Liver (tissue), 9 donors: Measurements from ENCODE around the gene SLC30A1. TPM values are rescaled to one million over a fixed set of nuclear protein-coding genes. Genes with fewer than 3 reads are reported as not detected.

Source experiments
- DNase-seq: peaks from one replicate; pipeline ENCODE4 v3.0.0-alpha.2; 2017; ENCODE audit warnings: low spot score
- H3K27ac ChIP-seq, 2 donors: one replicate each; pipeline ENCODE4 v1.7.0; 2013; ENCODE audit warnings: inconsistent platforms in 2 of 2, low read length in 2 of 2, control low read depth in 1 of 2, low read depth in 1 of 2, mild to moderate bottlenecking in 1 of 2
- H3K27me3 ChIP-seq, 4 donors: one replicate each; pipeline versions ENCODE4 v1.6.1 to v1.7.0; 2013; ENCODE audit warnings: low read length in 3 of 4, inconsistent platforms in 1 of 4, mild to moderate bottlenecking in 1 of 4, moderate library complexity in 1 of 4; ENCODE audit not compliant: control insufficient read depth in 4 of 4, insufficient read depth in 4 of 4
- H3K36me3 ChIP-seq, 4 donors: one replicate each; pipeline versions ENCODE4 v1.6.1 to v1.7.0; 2013; ENCODE audit warnings: low read length in 3 of 4, mild to moderate bottlenecking in 3 of 4, low read depth in 1 of 4, moderate library complexity in 1 of 4; ENCODE audit not compliant: control insufficient read depth in 4 of 4, insufficient read depth in 3 of 4
- H3K4me1 ChIP-seq, 4 donors: one replicate each; pipeline versions ENCODE4 v1.6.1 to v1.7.0; 2013; ENCODE audit warnings: low read length in 3 of 4, mild to moderate bottlenecking in 3 of 4, moderate library complexity in 1 of 4; ENCODE audit not compliant: control insufficient read depth in 4 of 4, insufficient read depth in 4 of 4
- H3K4me3 ChIP-seq, 3 donors: one replicate each; pipeline versions ENCODE4 v1.6.1 to v1.7.0; 2013; ENCODE audit warnings: low read length in 3 of 3, control low read depth in 1 of 3, low read depth in 1 of 3, mild to moderate bottlenecking in 1 of 3
- H3K9ac ChIP-seq, 2 donors: one replicate each; pipeline ENCODE4 v1.7.0; 2013; ENCODE audit warnings: low read length in 2 of 2, mild to moderate bottlenecking in 2 of 2, moderate library complexity in 2 of 2, control low read depth in 1 of 2, low read depth in 1 of 2
- H3K9me3 ChIP-seq, 4 donors: one replicate each; pipeline versions ENCODE4 v1.6.1 to v1.7.0; 2013; ENCODE audit warnings: low read length in 3 of 4; ENCODE audit not compliant: control insufficient read depth in 4 of 4
- EGR1 ChIP-seq, 2 donors: IDR thresholded peaks; 2 replicates each; pipeline ENCODE4 v1.6.1; 2016 to 2018; ENCODE audit warnings: antibody characterized with exemption in 2 of 2, low read depth in 2 of 2
- FOXA1 ChIP-seq: IDR thresholded peaks from 2 replicates; pipeline ENCODE4 v1.6.1; 2016; ENCODE audit warnings: antibody characterized with exemption
- FOXA2 ChIP-seq: IDR thresholded peaks from 2 replicates; pipeline ENCODE4 v1.6.1; 2016; ENCODE audit warnings: antibody characterized with exemption
- GABPA ChIP-seq, 2 donors: IDR thresholded peaks in 1 of 2; conservative IDR thresholded peaks in 1 of 2; 2 replicates each; pipeline ENCODE4 v1.6.1; 2016; ENCODE audit warnings: antibody characterized with exemption in 2 of 2, mild to moderate bottlenecking in 1 of 2, moderate library complexity in 1 of 2
- HNF4A ChIP-seq, 2 donors: conservative IDR thresholded peaks; 2 replicates each; pipeline ENCODE4 v1.6.1; 2016; ENCODE audit warnings: antibody characterized with exemption in 2 of 2, mild to moderate bottlenecking in 2 of 2
- HNF4G ChIP-seq: IDR thresholded peaks from 2 replicates; pipeline ENCODE4 v1.6.1; 2016; ENCODE audit warnings: antibody characterized with exemption
- JUND ChIP-seq, 2 donors: IDR thresholded peaks; 2 replicates each; pipeline ENCODE4 v1.6.1; 2016; ENCODE audit warnings: antibody characterized with exemption in 2 of 2
- NR2F2 ChIP-seq: IDR thresholded peaks from 2 replicates; pipeline ENCODE4 v1.6.1; 2016; ENCODE audit warnings: antibody characterized with exemption
- RAD21 ChIP-seq, 2 donors: IDR thresholded peaks; 2 replicates each; pipeline ENCODE4 v1.6.1; 2016; ENCODE audit warnings: antibody characterized with exemption in 2 of 2, mild to moderate bottlenecking in 2 of 2
- RXRA ChIP-seq, 2 donors: IDR thresholded peaks; 2 replicates each; pipeline ENCODE4 v1.6.1; 2017 to 2018; ENCODE audit warnings: antibody characterized with exemption in 2 of 2, mild to moderate bottlenecking in 1 of 2
- SP1 ChIP-seq: IDR thresholded peaks from 2 replicates; pipeline ENCODE4 v1.6.1; 2018; ENCODE audit warnings: antibody characterized with exemption, mild to moderate bottlenecking
- TAF1 ChIP-seq: conservative IDR thresholded peaks from 2 replicates; pipeline ENCODE4 v1.6.1; 2016; ENCODE audit warnings: antibody characterized with exemption, mild to moderate bottlenecking
- YY1 ChIP-seq: IDR thresholded peaks from 2 replicates; pipeline ENCODE4 v1.6.1; 2016; ENCODE audit warnings: antibody characterized with exemption, mild to moderate bottlenecking
- WGBS: extraction: QIAGEN DNeasy Blood & Tissue Kit; methylation state at CpG from one replicate; pipeline ENCODE4 v1.1.7; 2013; 5-methylcytosine and 5-hydroxymethylcytosine counted together
- polyA plus RNA-seq, 2 donors: library from polyadenylated mRNA; stranded (reverse) in 1 of 2; unstranded in 1 of 2; fragments of 200-250 nt in 1 of 2; fragments of >200 nt in 1 of 2; fragmentation: Nextera tagmentation in 1 of 2; extraction: Ambion mirVana in 1 of 2; gene quantifications; one replicate each; pipeline versions ENCODE4 v1.2.1 to v1.2.3, GENCODE V29; 2013 to 2015
- total RNA-seq, 2 donors: library from RNA; depleted of rRNA; stranded (reverse); fragments of >200 nt; gene quantifications; one replicate each; pipeline ENCODE4 v1.2.3, GENCODE V29; 2014
- TF ChIP-seq, protein P1 (sequence below): IDR thresholded peaks from 2 replicates; pipeline ENCODE4 v1.6.1; 2016; ENCODE audit warnings: antibody characterized with exemption
- TF ChIP-seq, protein P2 (sequence below): IDR thresholded peaks from 2 replicates; pipeline ENCODE4 v1.6.1; 2016; ENCODE audit warnings: antibody characterized with exemption
- TF ChIP-seq, protein P3 (sequence below): IDR thresholded peaks from 2 replicates; pipeline ENCODE4 v1.6.1; 2016; ENCODE audit warnings: antibody characterized with exemption
- TF ChIP-seq, protein P4 (sequence below): fragments of 150-350 bp; IDR thresholded peaks from 2 replicates; pipeline ENCODE4 v1.5.1; 2017; ENCODE audit warnings: improper control_type of control experiment, low read depth, low read length; ENCODE audit not compliant: missing input control
- TF ChIP-seq, protein P5 (sequence below): IDR thresholded peaks from 2 replicates; pipeline ENCODE4 v1.6.1; 2016; ENCODE audit warnings: antibody characterized with exemption, mild to moderate bottlenecking
- donor health status: healthy.
- donor health status: healthy.
- donor health status: healthy.
- donor health status: healthy.
- donor health status: healthy.

Gene SLC30A1
- total and polyA plus RNA-seq, 4 donors, result 14.9 to 83.3 (median 39.4) TPM

DNA sequence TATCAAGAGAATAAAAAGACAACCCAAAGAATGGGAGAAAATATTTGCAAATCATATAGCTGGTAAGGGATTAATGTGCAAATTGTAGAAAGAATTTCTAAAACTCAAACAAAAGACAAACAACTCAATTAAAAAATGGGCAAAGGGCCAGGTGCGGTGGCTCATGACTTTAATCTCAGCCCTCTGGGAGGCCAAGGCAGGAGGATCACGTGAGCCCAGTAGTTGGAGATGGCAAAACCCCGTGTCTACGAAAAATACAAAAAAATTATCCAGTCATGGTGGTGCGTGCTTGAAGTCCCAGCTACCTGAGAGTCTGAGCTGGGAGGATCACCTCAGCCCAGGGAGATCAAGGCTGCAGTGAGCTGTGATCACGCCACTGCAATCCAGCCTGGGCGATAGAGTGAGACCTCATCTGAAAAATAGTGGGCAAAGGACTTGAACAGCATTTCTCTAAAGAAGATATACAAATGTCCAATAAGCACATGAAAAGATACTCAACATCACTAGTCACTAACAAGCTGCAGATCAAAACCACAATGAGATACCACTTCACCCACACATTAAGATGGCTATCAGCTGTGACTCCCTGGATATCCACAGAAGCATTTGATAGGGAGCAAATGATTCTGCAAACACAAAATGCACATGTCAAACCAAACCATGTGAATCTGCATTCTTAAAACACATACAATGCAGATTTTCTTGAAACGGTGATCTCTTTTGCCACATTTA lies 20.9 kb downstream of the SLC30A1 start:
- Histone ChIP-seq H3K4me1 (no peaks in the 10 kb centered on the region), H3K9ac (no peak overlapping the region), H3K9me3 (no peaks in the 10 kb centered on the region), H3K36me3 (no peaks in the 10 kb centered on the region), H3K4me3 (no peak overlapping the region), H3K27ac (no peak overlapping the region), H3K27me3 (no peaks in the 10 kb centered on the region)
- TF ChIP-seq RAD21 (IDR thresholded peaks at IDR 0.05) (no peak), YY1 (no peak), NR2F2 (no peak), TAF1 (no peak), GABPA (IDR thresholded peaks at IDR 0.05 in 1 of 2, conservative IDR thresholded peaks at IDR 0.05 in 1 of 2) (no peak), HNF4A (conservative IDR thresholded peaks at IDR 0.05) (no peak), JUND (IDR thresholded peaks at IDR 0.05) (no peak), RXRA (IDR thresholded peaks at IDR 0.05) (no peak), SP1 (no peak)
- TF ChIP-seq, protein P1, sequence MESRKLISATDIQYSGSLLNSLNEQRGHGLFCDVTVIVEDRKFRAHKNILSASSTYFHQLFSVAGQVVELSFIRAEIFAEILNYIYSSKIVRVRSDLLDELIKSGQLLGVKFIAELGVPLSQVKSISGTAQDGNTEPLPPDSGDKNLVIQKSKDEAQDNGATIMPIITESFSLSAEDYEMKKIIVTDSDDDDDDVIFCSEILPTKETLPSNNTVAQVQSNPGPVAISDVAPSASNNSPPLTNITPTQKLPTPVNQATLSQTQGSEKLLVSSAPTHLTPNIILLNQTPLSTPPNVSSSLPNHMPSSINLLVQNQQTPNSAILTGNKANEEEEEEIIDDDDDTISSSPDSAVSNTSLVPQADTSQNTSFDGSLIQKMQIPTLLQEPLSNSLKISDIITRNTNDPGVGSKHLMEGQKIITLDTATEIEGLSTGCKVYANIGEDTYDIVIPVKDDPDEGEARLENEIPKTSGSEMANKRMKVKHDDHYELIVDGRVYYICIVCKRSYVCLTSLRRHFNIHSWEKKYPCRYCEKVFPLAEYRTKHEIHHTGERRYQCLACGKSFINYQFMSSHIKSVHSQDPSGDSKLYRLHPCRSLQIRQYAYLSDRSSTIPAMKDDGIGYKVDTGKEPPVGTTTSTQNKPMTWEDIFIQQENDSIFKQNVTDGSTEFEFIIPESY, result no peak
- TF ChIP-seq, protein P2, sequence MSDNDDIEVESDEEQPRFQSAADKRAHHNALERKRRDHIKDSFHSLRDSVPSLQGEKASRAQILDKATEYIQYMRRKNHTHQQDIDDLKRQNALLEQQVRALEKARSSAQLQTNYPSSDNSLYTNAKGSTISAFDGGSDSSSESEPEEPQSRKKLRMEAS, result no peak
- TF ChIP-seq, protein P3, sequence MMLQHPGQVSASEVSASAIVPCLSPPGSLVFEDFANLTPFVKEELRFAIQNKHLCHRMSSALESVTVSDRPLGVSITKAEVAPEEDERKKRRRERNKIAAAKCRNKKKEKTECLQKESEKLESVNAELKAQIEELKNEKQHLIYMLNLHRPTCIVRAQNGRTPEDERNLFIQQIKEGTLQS, result no peak
- DNase-seq, result no peak
- WGBS, result 93% methylated on average over 8 of the region's 8 CpGs

DNA sequence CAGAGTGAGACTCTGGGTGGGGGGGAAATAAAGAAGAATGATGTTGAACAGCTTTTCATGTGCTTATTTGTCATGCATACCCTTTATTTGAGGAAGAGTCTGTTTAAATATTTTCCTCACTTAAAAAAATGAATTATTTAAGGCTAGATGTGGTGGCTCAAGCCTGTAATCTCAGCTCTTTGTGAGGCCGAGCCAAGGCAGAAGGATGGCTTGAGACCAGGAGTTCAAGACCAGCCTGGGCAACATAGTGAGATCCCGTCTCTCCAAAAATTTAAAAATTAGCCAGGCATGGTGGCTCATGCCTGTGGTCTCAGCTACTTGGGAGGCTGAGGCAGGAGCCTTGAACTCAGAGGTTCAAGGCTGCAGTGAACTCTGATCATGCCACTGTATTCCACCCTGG lies 25.4 kb downstream of the SLC30A1 start:
- DNase-seq, result no peak
- Histone ChIP-seq H3K4me3 (no peak overlapping the region), H3K27me3 (no peaks in the 10 kb centered on the region), H3K9ac (no peak overlapping the region), H3K27ac (no peak overlapping the region), H3K36me3 (no peaks in the 10 kb centered on the region), H3K9me3 (no peaks in the 10 kb centered on the region), H3K4me1 (no peaks in the 10 kb centered on the region)
- 94% methylated on average over 2 of the region's 2 CpGs for WGBS
- TF ChIP-seq, protein P2, result no peak
- no peak for TF ChIP-seq TAF1
- TF ChIP-seq, protein P4, sequence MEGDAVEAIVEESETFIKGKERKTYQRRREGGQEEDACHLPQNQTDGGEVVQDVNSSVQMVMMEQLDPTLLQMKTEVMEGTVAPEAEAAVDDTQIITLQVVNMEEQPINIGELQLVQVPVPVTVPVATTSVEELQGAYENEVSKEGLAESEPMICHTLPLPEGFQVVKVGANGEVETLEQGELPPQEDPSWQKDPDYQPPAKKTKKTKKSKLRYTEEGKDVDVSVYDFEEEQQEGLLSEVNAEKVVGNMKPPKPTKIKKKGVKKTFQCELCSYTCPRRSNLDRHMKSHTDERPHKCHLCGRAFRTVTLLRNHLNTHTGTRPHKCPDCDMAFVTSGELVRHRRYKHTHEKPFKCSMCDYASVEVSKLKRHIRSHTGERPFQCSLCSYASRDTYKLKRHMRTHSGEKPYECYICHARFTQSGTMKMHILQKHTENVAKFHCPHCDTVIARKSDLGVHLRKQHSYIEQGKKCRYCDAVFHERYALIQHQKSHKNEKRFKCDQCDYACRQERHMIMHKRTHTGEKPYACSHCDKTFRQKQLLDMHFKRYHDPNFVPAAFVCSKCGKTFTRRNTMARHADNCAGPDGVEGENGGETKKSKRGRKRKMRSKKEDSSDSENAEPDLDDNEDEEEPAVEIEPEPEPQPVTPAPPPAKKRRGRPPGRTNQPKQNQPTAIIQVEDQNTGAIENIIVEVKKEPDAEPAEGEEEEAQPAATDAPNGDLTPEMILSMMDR, result no peak
- TF ChIP-seq, protein P1, result no peak
- TF ChIP-seq YY1, result no peak
- no peak for TF ChIP-seq NR2F2
- TF ChIP-seq, protein P5, sequence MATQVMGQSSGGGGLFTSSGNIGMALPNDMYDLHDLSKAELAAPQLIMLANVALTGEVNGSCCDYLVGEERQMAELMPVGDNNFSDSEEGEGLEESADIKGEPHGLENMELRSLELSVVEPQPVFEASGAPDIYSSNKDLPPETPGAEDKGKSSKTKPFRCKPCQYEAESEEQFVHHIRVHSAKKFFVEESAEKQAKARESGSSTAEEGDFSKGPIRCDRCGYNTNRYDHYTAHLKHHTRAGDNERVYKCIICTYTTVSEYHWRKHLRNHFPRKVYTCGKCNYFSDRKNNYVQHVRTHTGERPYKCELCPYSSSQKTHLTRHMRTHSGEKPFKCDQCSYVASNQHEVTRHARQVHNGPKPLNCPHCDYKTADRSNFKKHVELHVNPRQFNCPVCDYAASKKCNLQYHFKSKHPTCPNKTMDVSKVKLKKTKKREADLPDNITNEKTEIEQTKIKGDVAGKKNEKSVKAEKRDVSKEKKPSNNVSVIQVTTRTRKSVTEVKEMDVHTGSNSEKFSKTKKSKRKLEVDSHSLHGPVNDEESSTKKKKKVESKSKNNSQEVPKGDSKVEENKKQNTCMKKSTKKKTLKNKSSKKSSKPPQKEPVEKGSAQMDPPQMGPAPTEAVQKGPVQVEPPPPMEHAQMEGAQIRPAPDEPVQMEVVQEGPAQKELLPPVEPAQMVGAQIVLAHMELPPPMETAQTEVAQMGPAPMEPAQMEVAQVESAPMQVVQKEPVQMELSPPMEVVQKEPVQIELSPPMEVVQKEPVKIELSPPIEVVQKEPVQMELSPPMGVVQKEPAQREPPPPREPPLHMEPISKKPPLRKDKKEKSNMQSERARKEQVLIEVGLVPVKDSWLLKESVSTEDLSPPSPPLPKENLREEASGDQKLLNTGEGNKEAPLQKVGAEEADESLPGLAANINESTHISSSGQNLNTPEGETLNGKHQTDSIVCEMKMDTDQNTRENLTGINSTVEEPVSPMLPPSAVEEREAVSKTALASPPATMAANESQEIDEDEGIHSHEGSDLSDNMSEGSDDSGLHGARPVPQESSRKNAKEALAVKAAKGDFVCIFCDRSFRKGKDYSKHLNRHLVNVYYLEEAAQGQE, result no peak
- no peak for TF ChIP-seq EGR1 (IDR thresholded peaks at IDR 0.05; ENCODE audit: low read depth in 2 of 2)
- no peak for TF ChIP-seq FOXA1
- no peak for TF ChIP-seq SP1
- TF ChIP-seq, protein P3, result no peak
- no peak for TF ChIP-seq GABPA (IDR thresholded peaks at IDR 0.05 in 1 of 2, conservative IDR thresholded peaks at IDR 0.05 in 1 of 2)
- no peak for TF ChIP-seq JUND (IDR thresholded peaks at IDR 0.05)
- TF ChIP-seq HNF4A (conservative IDR thresholded peaks at IDR 0.05), result no peak
- no peak for TF ChIP-seq FOXA2
- TF ChIP-seq RXRA (IDR thresholded peaks at IDR 0.05), result no peak
- TF ChIP-seq HNF4G, result no peak
- TF ChIP-seq RAD21 (IDR thresholded peaks at IDR 0.05), result no peak
